GM23248 (cell line): ENCODE results near the gene LIPG. TPM values are rescaled to one million over a fixed set of nuclear protein-coding genes. Genes with fewer than 3 reads are reported as not detected.

Source experiments
- DNase-seq: peaks from one replicate; pipeline ENCODE4 v3.0.0-alpha.2; 2015
- H2AFZ ChIP-seq: fragments of 200-600 bp; sonication (generic); 2 replicates; pipeline ENCODE4 v1.6.1; 2016; ENCODE audit warnings: antibody characterized with exemption
- H3F3A ChIP-seq: fragments of 200-600 bp; sonication (generic); 2 replicates; pipeline ENCODE4 v1.6.1; 2016; ENCODE audit warnings: mild to moderate bottlenecking, antibody characterized with exemption, mixed run types; ENCODE audit not compliant: insufficient read depth
- H3K27ac ChIP-seq: fragments of 200-600 bp; sonication (generic); 2 replicates; pipeline ENCODE4 v1.5.1; 2016; ENCODE audit warnings: mild to moderate bottlenecking
- H3K27me3 ChIP-seq: fragments of 200-600 bp; sonication (generic); replicated peaks from 2 replicates; pipeline ENCODE4 v1.6.1; 2016; ENCODE audit warnings: mild to moderate bottlenecking; ENCODE audit not compliant: insufficient read depth
- H3K36me3 ChIP-seq: fragments of 200-600 bp; sonication (generic); 2 replicates; pipeline ENCODE4 v1.6.1; 2016; ENCODE audit warnings: low read depth, mild to moderate bottlenecking
- H3K4me1 ChIP-seq: fragments of 200-600 bp; sonication (generic); 2 replicates; pipeline ENCODE4 v1.6.1; 2016; ENCODE audit warnings: mild to moderate bottlenecking; ENCODE audit not compliant: insufficient read depth
- H3K4me2 ChIP-seq: fragments of 200-600 bp; sonication (generic); one replicate; pipeline ENCODE4 v1.6.1; 2016; ENCODE audit warnings: mild to moderate bottlenecking; ENCODE audit not compliant: unreplicated experiment
- H3K4me3 ChIP-seq: fragments of 200-600 bp; sonication (generic); 2 replicates; pipeline ENCODE4 v1.5.1; 2016; ENCODE audit warnings: mild to moderate bottlenecking
- H3K79me2 ChIP-seq: fragments of 200-600 bp; sonication (generic); 2 replicates; pipeline ENCODE4 v1.6.1; 2016; ENCODE audit warnings: mild to moderate bottlenecking; ENCODE audit not compliant: insufficient read depth
- H3K9ac ChIP-seq: fragments of 200-600 bp; sonication (generic); 2 replicates; pipeline ENCODE4 v1.6.1; 2016; ENCODE audit warnings: mild to moderate bottlenecking
- H3K9me2 ChIP-seq: fragments of 200-600 bp; sonication (generic); 2 replicates; pipeline ENCODE4 v1.6.1; 2016; ENCODE audit warnings: mixed run types, mild to moderate bottlenecking, moderate library complexity; ENCODE audit not compliant: insufficient read depth
- H3K9me3 ChIP-seq: fragments of 200-600 bp; sonication (generic); one replicate; pipeline ENCODE4 v1.6.1; 2017; ENCODE audit warnings: low read depth
- H4K20me1 ChIP-seq: fragments of 200-600 bp; sonication (generic); 2 replicates; pipeline ENCODE4 v1.6.0; 2016; ENCODE audit not compliant: insufficient read depth
- EZH2 ChIP-seq: fragments of 200-600 bp; sonication (generic); IDR thresholded peaks from 2 replicates; pipeline ENCODE4 v1.6.1; 2018; ENCODE audit warnings: antibody characterized with exemption, mild to moderate bottlenecking; ENCODE audit not compliant: insufficient read depth, poor library complexity, severe bottlenecking
- EZH2phosphoT487 ChIP-seq: fragments of 200-600 bp; sonication (generic); IDR thresholded peaks from 2 replicates; pipeline ENCODE4 v1.6.1; 2018; ENCODE audit warnings: antibody characterized with exemption, moderate library complexity, mild to moderate bottlenecking, low read depth; ENCODE audit not compliant: insufficient read depth
- WGBS, 2 experiments: methylation state at CpG; one replicate each; pipeline ENCODE4 v1.1.6; 2015 to 2017; ENCODE audit warnings: low lambda C conversion rate in 2 of 2, low coverage in 1 of 2; ENCODE audit errors: missing lambda C conversion rate in 2 of 2; 5-methylcytosine and 5-hydroxymethylcytosine counted together
- in situ Hi-C: fragments of 300-500 bp; cut with MboI; formaldehyde crosslinking; loops from 2 replicates; pipeline ENCODE4 v1.15.0; 2020
- polyA plus RNA-seq: library from polyadenylated mRNA; unstranded; fragments of >200 nt; fragmentation: Nextera tagmentation; extraction: Ambion mirVana; gene quantifications from 2 replicates; pipeline ENCODE4 v1.2.1, GENCODE V29; 2016
- total RNA-seq: library from RNA; depleted of rRNA; stranded (reverse); fragments of >200 nt; shearing (Covaris generic); gene quantifications from 2 replicates; pipeline ENCODE4 v1.2.3, GENCODE V29; 2014; rRNA removed

The LIPG gene
- total and polyA plus RNA-seq, 2 experiments from 2014 or later = 0.38 to 0.43 TPM

DNA sequence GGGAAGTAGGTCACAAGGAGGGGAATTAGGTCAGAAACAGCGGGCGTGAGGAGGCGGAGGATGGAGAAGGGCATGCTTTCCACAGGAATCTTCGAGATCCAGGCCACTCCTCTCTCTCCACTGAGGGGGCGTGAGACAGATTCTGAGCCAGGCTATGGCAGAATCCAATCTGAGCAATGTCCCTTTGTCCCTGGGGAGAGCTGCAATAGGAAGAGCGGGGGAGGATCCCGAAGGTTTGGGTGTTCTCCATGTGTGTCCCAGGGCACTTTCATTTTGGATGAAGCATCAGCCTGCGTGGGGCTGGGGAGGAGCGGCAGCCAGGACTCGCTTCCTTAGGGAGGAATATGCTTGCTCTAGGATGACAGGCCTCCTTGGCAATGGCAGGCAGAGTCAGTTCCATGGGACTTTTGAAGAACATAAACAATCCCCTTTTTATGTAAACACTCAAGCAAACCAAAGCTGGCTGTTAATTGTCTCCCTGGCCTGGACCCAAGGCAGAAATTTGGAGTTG is 84.0 kb downstream of the LIPG start:
- peak; percentile 79 for DNase-seq
- Histone ChIP-seq H3K27ac (no peak overlapping the region), H2AFZ (peak overlapping the region; percentile 69), H4K20me1 (no peaks in the 10 kb centered on the region), H3K9ac (peak overlapping the region; percentile 24; the same call in 1 of the 2 replicates), H3K9me2 (no peaks in the 10 kb centered on the region), H3K9me3 (no peaks in the 10 kb centered on the region), H3K4me3 (peak overlapping the region; percentile 53), H3K79me2 (no peaks in the 10 kb centered on the region), H3K36me3 (no peaks in the 10 kb centered on the region), H3K27me3 (no peaks in the 10 kb centered on the region), H3F3A (no peaks in the 10 kb centered on the region), H3K4me1 (peaks cover 9% of the 10 kb centered on the region; the same call in 1 of the 2 replicates), H3K4me2 (peak overlapping the region; percentile 55)
- in situ Hi-C loops = no loop called here
- WGBS, 2 experiments = 6 to 7% methylated on average over 10 of the region's 10 CpGs
- TF ChIP-seq EZH2phosphoT487 (no peak), EZH2 (no peak)

DNA sequence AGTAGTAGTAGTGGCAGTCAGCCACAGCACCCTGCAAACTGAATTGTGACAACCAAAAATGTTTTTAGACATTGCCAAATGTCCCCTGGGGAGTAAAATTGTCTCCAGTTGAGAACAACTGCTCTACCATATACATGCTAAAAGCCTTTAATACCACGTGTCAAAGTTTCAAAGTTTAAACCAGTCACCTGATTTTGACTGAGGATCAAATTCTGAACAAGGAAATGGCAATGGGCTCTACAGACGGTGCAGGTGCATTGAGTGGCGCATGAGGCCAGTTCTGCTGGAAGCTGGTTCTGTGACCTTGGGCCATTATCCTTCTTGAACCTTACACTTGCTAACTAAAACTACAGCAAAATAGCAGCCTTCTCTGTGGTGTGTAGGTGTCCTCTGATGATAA is 85.0 kb downstream of the LIPG start:
- Histone ChIP-seq H3K4me1 (peaks cover 9% of the 10 kb centered on the region; the same call in 1 of the 2 replicates), H3K27ac (no peak overlapping the region), H3K9me3 (no peaks in the 10 kb centered on the region), H4K20me1 (no peaks in the 10 kb centered on the region), H3K27me3 (no peaks in the 10 kb centered on the region), H3K4me2 (no peak overlapping the region), H3K9ac (no peak overlapping the region), H2AFZ (no peak overlapping the region), H3F3A (no peaks in the 10 kb centered on the region), H3K9me2 (no peaks in the 10 kb centered on the region), H3K36me3 (no peaks in the 10 kb centered on the region), H3K4me3 (no peak overlapping the region), H3K79me2 (no peaks in the 10 kb centered on the region)
- no peak for TF ChIP-seq EZH2phosphoT487
- no peak for TF ChIP-seq EZH2
- DNase-seq = no peak
- 99% methylated on average over 3 of the region's 3 CpGs for WGBS, 2 experiments
- in situ Hi-C loops = no loop called here

GRCh38 chr18:49647496-49648168 is 85.8 kb downstream of the LIPG start:
- no peaks in the 10 kb centered on the region for H3K9me2 ChIP-seq
- H3K27ac ChIP-seq = no peak overlapping the region
- H3K4me3 ChIP-seq = no peak overlapping the region
- no peaks in the 10 kb centered on the region for H3K27me3 ChIP-seq
- in situ Hi-C loops = no loop called here
- H3K9ac ChIP-seq = no peak overlapping the region
- peak; percentile 26 for DNase-seq
- no peaks in the 10 kb centered on the region for H4K20me1 ChIP-seq
- no peaks in the 10 kb centered on the region for H3F3A ChIP-seq
- H2AFZ ChIP-seq = no peak overlapping the region
- H3K9me3 ChIP-seq = no peaks in the 10 kb centered on the region
- H3K79me2 ChIP-seq = no peaks in the 10 kb centered on the region
- 93% methylated on average over 8 of the region's 8 CpGs for WGBS, 2 experiments
- H3K36me3 ChIP-seq = no peaks in the 10 kb centered on the region
- TF ChIP-seq EZH2 (no peak), EZH2phosphoT487 (no peak)
- no peak overlapping the region for H3K4me2 ChIP-seq
- peaks cover 9% of the 10 kb centered on the region; the same call in 1 of the 2 replicates for H3K4me1 ChIP-seq

- Histone ChIP-seq H4K20me1 (no peaks in the 10 kb centered on the region), H3K79me2 (no peaks in the 10 kb centered on the region), H3K9me2 (no peaks in the 10 kb centered on the region), H3K4me2 (no peak overlapping the region), H2AFZ (no peak overlapping the region), H3F3A (no peaks in the 10 kb centered on the region), H3K27me3 (no peaks in the 10 kb centered on the region), H3K27ac (no peak overlapping the region), H3K4me1 (peaks cover 9% of the 10 kb centered on the region; the same call in 1 of the 2 replicates), H3K9ac (no peak overlapping the region), H3K36me3 (no peaks in the 10 kb centered on the region), H3K4me3 (no peak overlapping the region), H3K9me3 (no peaks in the 10 kb centered on the region)
- in situ Hi-C loops = no loop called here
- DNase-seq = no peak
- 86 to 88% methylated on average over 5 of the region's 5 CpGs for WGBS, 2 experiments
- no peak for TF ChIP-seq EZH2
- no peak for TF ChIP-seq EZH2phosphoT487
Measured at GRCh38 chr18:49648326-49648725, 86.5 kb downstream of the LIPG start.

Other genes starting within 250 kb of the LIPG start
- gene DYM, start 101.4 kb upstream of the LIPG start, total RNA-seq = 34.1 and 43.4 TPM in 2 replicates
- gene DYM, start 101.4 kb upstream of the LIPG start, polyA plus RNA-seq = 51.5 and 57.9 TPM in 2 replicates
- 26.6 and 43.7 TPM in 2 replicates for gene C18orf32, start 74.8 kb upstream of the LIPG start, total RNA-seq
- gene C18orf32, start 74.8 kb upstream of the LIPG start, polyA plus RNA-seq = 77.0 and 78.2 TPM in 2 replicates
- gene RPL17, start 69.6 kb upstream of the LIPG start, total RNA-seq = 1,224 and 1,264 TPM in 2 replicates
- 725 and 752 TPM in 2 replicates for gene RPL17, start 69.6 kb upstream of the LIPG start, polyA plus RNA-seq